Measurements from ENCODE around the gene CCDC159.
A peak's percentile ranks its signal among the peaks of the same experiment; 100 is the strongest.
"Not testable (repeated sequence)": the region's sequence is repeated elsewhere in the genome, so short reads cannot be mapped to it uniquely, and the experiment has no call there.

CCDC159 gene

GRCh38 chr19:11338569-11339253 lies 7.6 kb upstream of the CCDC159 start:
- DNase-seq, result no peak

GRCh38 chr19:11339254-11340098 lies 6.8 kb upstream of the CCDC159 start, which contains the start of gene RAB3D:
TSS of gene RAB3D (minus strand) at chr19:11339657. CDS start at chr19:11337399, 2,258 bp downstream.
- DNase-seq, result peak; percentile 71

- DNase-seq, result not testable (repeated sequence)
Measured at GRCh38 chr19:11340099-11340467, 6.2 kb upstream of the CCDC159 start.

GRCh38 chr19:11342429-11342828 lies 3.9 kb upstream of the CCDC159 start:
- DNase-seq, result no peak

GRCh38 chr19:11345122-11345803 lies 1.1 kb upstream of the CCDC159 start:
- no peak for DNase-seq

- DNase-seq, result no peak
Measured at GRCh38 chr19:11347546-11348039, 1.3 kb downstream of the CCDC159 start.

- DNase-seq, result no peak
Measured at GRCh38 chr19:11349171-11349570, 2.9 kb downstream of the CCDC159 start.

GRCh38 chr19:11354102-11354501 lies 7.8 kb downstream of the CCDC159 start:
- not testable (repeated sequence) for DNase-seq

- peak; percentile 87 for DNase-seq
Measured at GRCh38 chr19:11355160-11356073, 9.1 kb downstream of the CCDC159 start, which contains the start of gene PLPPR2. TSS of gene PLPPR2 (plus strand) at chr19:11355432. CDS start at chr19:11357674, 2,242 bp downstream.

GRCh38 chr19:11356074-11356397 lies 9.7 kb downstream of the CCDC159 start:
- DNase-seq, result no peak

- no peak for DNase-seq
Measured at GRCh38 chr19:11356676-11357550, 10.6 kb downstream of the CCDC159 start.

GRCh38 chr19:11359421-11359820 lies 13.1 kb downstream of the CCDC159 start:
- DNase-seq, result no peak

GRCh38 chr19:11361037-11361770 lies 14.9 kb downstream of the CCDC159 start:
- no peak for DNase-seq

GRCh38 chr19:11361771-11362731 lies 15.7 kb downstream of the CCDC159 start:
- DNase-seq, result no peak

GRCh38 chr19:11363881-11364280 lies 17.6 kb downstream of the CCDC159 start:
- no peak for DNase-seq

GRCh38 chr19:11364296-11364904 lies 18.1 kb downstream of the CCDC159 start:
- no peak for DNase-seq

GRCh38 chr19:11364935-11365334 lies 18.6 kb downstream of the CCDC159 start:
- DNase-seq, result no peak

- DNase-seq, result no peak
Measured at GRCh38 chr19:11365557-11366117, 19.3 kb downstream of the CCDC159 start.
